H1 (cell line): ENCODE results near the gene PDE3A. TPM values are rescaled to one million over a fixed set of nuclear protein-coding genes. Genes with fewer than 3 reads are reported as not detected.
A peak's percentile ranks its signal among the peaks of the same experiment; 100 is the strongest.

Experiments used
- CTCF ChIA-PET: fragments of 300-600 bp; sonication (Branson Sonifier 250); formaldehyde crosslinking; loops from one replicate; lab custom pipeline; 2021; ENCODE audit not compliant: partially characterized antibody; lab: Charles Lee
- POLR2A ChIA-PET: fragments of 300-600 bp; sonication (Branson Sonifier 250); formaldehyde crosslinking; loops from one replicate; lab custom pipeline; 2021; ENCODE audit warnings: inconsistent platforms; ENCODE audit not compliant: partially characterized antibody; lab: Charles Lee
- DNase-seq, 2 experiments: peaks; one replicate each; pipeline versions ENCODE4 v3.0.0 to v3.0.0-alpha.2; 2010 to 2022; ENCODE audit warnings: low spot score in 2 of 2, low read depth in 1 of 2, mixed read lengths in 1 of 2
- FAIRE-seq: peaks from 2 replicates; lab custom pipeline; 2011; peaks lifted over from hg19 to GRCh38; lab: Jason Lieb, UNC
- H2AFZ ChIP-seq: 2 replicates; pipeline ENCODE4 v1.8.1; 2012; ENCODE audit warnings: low read length, inconsistent platforms
- H2AK5ac ChIP-seq: 2 replicates; pipeline ENCODE4 v1.6.1; 2013; ENCODE audit warnings: low read depth, low read length
- H2BK120ac ChIP-seq: replicated peaks from 2 replicates; pipeline ENCODE3; 2013; ENCODE audit warnings: low read depth, low read length, inconsistent platforms
- H2BK12ac ChIP-seq: 2 replicates; pipeline ENCODE4 v1.6.1; 2013; ENCODE audit warnings: low read depth, low read length
- H2BK15ac ChIP-seq: 2 replicates; pipeline ENCODE4 v1.6.1; 2013; ENCODE audit warnings: low read length
- H2BK20ac ChIP-seq: 2 replicates; pipeline ENCODE4 v1.6.1; 2013; ENCODE audit warnings: low read length
- H2BK5ac ChIP-seq: 2 replicates; pipeline ENCODE4 v1.6.1; 2013; ENCODE audit warnings: low read depth, low read length
- H3K14ac ChIP-seq: 2 replicates; pipeline ENCODE4 v1.6.1; 2013; ENCODE audit warnings: inconsistent platforms; ENCODE audit not compliant: insufficient read length
- H3K18ac ChIP-seq: 2 replicates; pipeline ENCODE4 v1.6.1; 2013; ENCODE audit warnings: low read length; ENCODE audit errors: extremely low read depth
- H3K23ac ChIP-seq: 2 replicates; pipeline ENCODE4 v1.6.1; 2013; ENCODE audit warnings: inconsistent platforms; ENCODE audit not compliant: insufficient read length
- H3K23me2 ChIP-seq: 2 replicates; pipeline ENCODE4 v1.6.1; 2013; ENCODE audit warnings: low read depth, low read length
- H3K27ac ChIP-seq: 2 replicates; pipeline ENCODE4 v1.6.1; 2011; ENCODE audit warnings: low read depth, low read length, inconsistent platforms
- H3K27me3 ChIP-seq, 4 experiments: replicated peaks in 1 of 4; 1 replicate in 1 of 4; 2 replicates in 3 of 4; pipeline versions ENCODE4 v1.6.1 to v1.8.1; 2011 to 2013; ENCODE audit warnings: low read length in 3 of 4, mild to moderate bottlenecking in 3 of 4, inconsistent platforms in 2 of 4, mixed read lengths in 2 of 4, moderate library complexity in 1 of 4; ENCODE audit not compliant: control insufficient read depth in 3 of 4, insufficient read depth in 3 of 4; ENCODE audit errors: extremely low read depth in 1 of 4
- H3K36me3 ChIP-seq, 4 experiments: 2 replicates each; pipeline versions ENCODE4 v1.6.1 to v1.8.1; 2011 to 2013; ENCODE audit warnings: mild to moderate bottlenecking in 4 of 4, low read length in 3 of 4, moderate library complexity in 2 of 4, control low read depth in 1 of 4, inconsistent platforms in 1 of 4; ENCODE audit not compliant: insufficient read depth in 4 of 4, control insufficient read depth in 2 of 4
- H3K4ac ChIP-seq: replicated peaks from 2 replicates; pipeline ENCODE3; 2013; ENCODE audit warnings: low read length, low read depth, mixed read lengths, inconsistent platforms; ENCODE audit not compliant: insufficient read length
- H3K4me1 ChIP-seq, 4 experiments: replicated peaks in 1 of 4; 1 replicate in 1 of 4; 2 replicates in 3 of 4; pipeline versions ENCODE4 v1.6.1 to v1.8.1; 2011 to 2013; ENCODE audit warnings: low read length in 3 of 4, inconsistent platforms in 2 of 4, mixed read lengths in 1 of 4; ENCODE audit not compliant: insufficient read depth in 4 of 4, control insufficient read depth in 3 of 4
- H3K4me2 ChIP-seq, 2 experiments: 2 replicates each; pipeline versions ENCODE4 v1.6.1 to v1.8.1; 2011 to 2013; ENCODE audit warnings: low read depth in 2 of 2, low read length in 2 of 2, control low read depth in 1 of 2, inconsistent platforms in 1 of 2, mild to moderate bottlenecking in 1 of 2; ENCODE audit not compliant: insufficient read depth in 1 of 2
- H3K4me3 ChIP-seq, 4 experiments: fragments of 200-600, 300-600 bp in 1 of 4; sonication (generic), shearing (Covaris generic), sonication (Bioruptor Twin) in 1 of 4; 2 replicates each; pipeline versions ENCODE4 v1.5.1 to v1.8.1; 2011 to 2016; ENCODE audit warnings: low read length in 4 of 4, low read depth in 3 of 4, control low read depth in 2 of 4, inconsistent platforms in 2 of 4, mild to moderate bottlenecking in 2 of 4, mixed read lengths in 1 of 4, moderate library complexity in 1 of 4; ENCODE audit not compliant: insufficient read depth in 2 of 4; ENCODE audit errors: extremely low read depth in 1 of 4
- H3K56ac ChIP-seq: replicated peaks from 2 replicates; pipeline ENCODE3; 2013; ENCODE audit warnings: low read depth, mild to moderate bottlenecking, mixed read lengths, low read length, inconsistent platforms; ENCODE audit not compliant: insufficient read length
- H3K79me1 ChIP-seq: 2 replicates; pipeline ENCODE4 v1.6.1; 2013; ENCODE audit warnings: low read depth, low read length, control low read depth
- H3K79me2 ChIP-seq, 2 experiments: 2 replicates each; pipeline versions ENCODE4 v1.6.1 to v1.8.1; 2012 to 2013; ENCODE audit warnings: low read length in 2 of 2, mild to moderate bottlenecking in 2 of 2, inconsistent platforms in 1 of 2; ENCODE audit not compliant: insufficient read depth in 2 of 2, control insufficient read depth in 1 of 2
- H3K9ac ChIP-seq, 4 experiments: replicated peaks in 1 of 4; 1 replicate in 1 of 4; 2 replicates in 3 of 4; pipeline versions ENCODE4 v1.6.1 to v1.8.1; 2011 to 2013; ENCODE audit warnings: low read depth in 3 of 4, low read length in 3 of 4, control low read depth in 2 of 4, mild to moderate bottlenecking in 2 of 4, moderate library complexity in 2 of 4, inconsistent platforms in 1 of 4; ENCODE audit errors: extremely low read depth in 1 of 4
- H3K9me3 ChIP-seq, 2 experiments: 2 replicates each; pipeline versions ENCODE4 v1.6.1 to v1.8.1; 2012 to 2013; ENCODE audit warnings: mild to moderate bottlenecking in 2 of 2, moderate library complexity in 2 of 2, control low read depth in 1 of 2, inconsistent platforms in 1 of 2, low read depth in 1 of 2, low read length in 1 of 2, mixed read lengths in 1 of 2; ENCODE audit not compliant: insufficient read depth in 2 of 2
- H4K20me1 ChIP-seq, 2 experiments: replicated peaks in 1 of 2; 2 replicates each; pipeline versions ENCODE3 to v1.8.1; 2011 to 2013; ENCODE audit warnings: inconsistent platforms in 2 of 2, low read length in 2 of 2, mild to moderate bottlenecking in 1 of 2; ENCODE audit not compliant: insufficient read depth in 2 of 2, control insufficient read depth in 1 of 2
- H4K5ac ChIP-seq: 2 replicates; pipeline ENCODE4 v1.6.1; 2013; ENCODE audit warnings: low read length, low read depth, mixed read lengths, inconsistent platforms; ENCODE audit not compliant: insufficient read length
- H4K8ac ChIP-seq: 2 replicates; pipeline ENCODE4 v1.8.0; 2013; ENCODE audit warnings: mild to moderate bottlenecking, moderate library complexity, low read length, inconsistent platforms; ENCODE audit not compliant: insufficient read depth; ENCODE audit errors: extremely low read depth
- H4K91ac ChIP-seq: replicated peaks from 2 replicates; pipeline ENCODE3; 2013; ENCODE audit warnings: low read length, mixed read lengths, inconsistent platforms; ENCODE audit not compliant: insufficient read length
- BACH1 ChIP-seq: IDR thresholded peaks from 2 replicates; pipeline ENCODE4 v1.6.1; 2012; ENCODE audit warnings: low read length, improper control_type of control experiment
- BRCA1 ChIP-seq: IDR thresholded peaks from 2 replicates; pipeline ENCODE4 v1.6.1; 2012; ENCODE audit warnings: low read depth, low read length, improper control_type of control experiment
- CHD1 ChIP-seq: IDR thresholded peaks from 2 replicates; pipeline ENCODE4 v1.6.1; 2012; ENCODE audit warnings: low read depth, low read length, improper control_type of control experiment
- EP300 ChIP-seq, 2 experiments: IDR thresholded peaks; 1 replicate in 1 of 2; 2 replicates in 1 of 2; pipeline ENCODE4 v1.6.1; 2011 to 2012; ENCODE audit warnings: low read depth in 2 of 2, low read length in 2 of 2, mild to moderate bottlenecking in 2 of 2, borderline replicate concordance in 1 of 2, inconsistent platforms in 1 of 2, moderate library complexity in 1 of 2
- RAD21 ChIP-seq, 2 experiments: IDR thresholded peaks in 1 of 2; conservative IDR thresholded peaks in 1 of 2; 2 replicates each; pipeline ENCODE4 v1.6.1; 2011; ENCODE audit warnings: low read depth in 2 of 2, low read length in 2 of 2, improper control_type of control experiment in 1 of 2, inconsistent platforms in 1 of 2, mild to moderate bottlenecking in 1 of 2, moderate library complexity in 1 of 2
- SRF ChIP-seq: IDR thresholded peaks from 2 replicates; pipeline ENCODE4 v1.6.1; 2011; ENCODE audit warnings: mild to moderate bottlenecking, low read depth, low read length, moderate library complexity
- WGBS, 2 experiments: shearing (Covaris generic) in 1 of 2; methylation state at CpG; one replicate each; pipeline versions ENCODE4 v1.1.6 to v1.1.7; 2013 to 2015; ENCODE audit warnings: low lambda C conversion rate in 2 of 2, mixed read lengths in 2 of 2, inconsistent platforms in 1 of 2, low coverage in 1 of 2, missing lambda C conversion rate in 1 of 2; ENCODE audit not compliant: insufficient replicate concordance in 2 of 2, insufficient coverage in 1 of 2, insufficient read length in 1 of 2; ENCODE audit errors: extremely low coverage in 1 of 2, missing lambda C conversion rate in 1 of 2; 5-methylcytosine and 5-hydroxymethylcytosine counted together
- polyA plus RNA-seq, 7 experiments: library from polyadenylated mRNA; depleted of rRNA in 3 of 7; stranded (reverse) in 5 of 7; unstranded in 2 of 7; fragments of >200 nt in 5 of 7; fragments of 200-250 nt in 2 of 7; gene quantifications; 1 replicate in 5 of 7; 2 replicates in 1 of 7; 4 replicates in 1 of 7; pipeline versions ENCODE4 v1.2.1 to v1.2.3, GENCODE V29; 2011 to 2013; ENCODE audit warnings: missing spikeins in 2 of 7, mixed read lengths in 2 of 7
- total RNA-seq: library from RNA; stranded (reverse); fragmentation: NEBNext Ultra II Directional; extraction: Animal tissue kit (Norgen Biotek cat#: 25700); gene quantifications from 2 replicates; pipeline ENCODE4 v1.2.1, GENCODE V29; 2021

Gene PDE3A
- total and polyA plus RNA-seq, 2 of the 8 experiments (the other 6 are each of a cell fraction or from before 2014, with no cell fraction given) = 1.4 to 3.4 TPM

- Histone ChIP-seq H3K23me2 (no peaks in the 10 kb centered on the region), H4K91ac (no peak overlapping the region), H2BK20ac (no peak overlapping the region; the same call in 1 of the 2 replicates), H3K4me1 (peaks cover 0 to 8% (median 3%) of the 10 kb centered on the region in 4 experiments; a peak in 4 of 7 replicates), H3K4me3 (no peak overlapping the region), H3K79me1 (no peaks in the 10 kb centered on the region), H3K79me2 (no peaks in the 10 kb centered on the region), H3K23ac (no peak overlapping the region), H3K27me3 (no peaks in the 10 kb centered on the region), H3K18ac (no peak overlapping the region), H2AK5ac (no peak overlapping the region), H2BK12ac (no peak overlapping the region), H3K9ac (no peak overlapping the region), H3K4me2 (no peak overlapping the region), H2BK15ac (no peak overlapping the region), H3K9me3 (no peaks in the 10 kb centered on the region), H3K36me3 (no peaks in the 10 kb centered on the region), H2BK120ac (no peak overlapping the region), H4K5ac (no peak overlapping the region), H2BK5ac (no peak overlapping the region), H3K27ac (no peak overlapping the region), H4K8ac (no peak overlapping the region), H3K4ac (no peak overlapping the region), H2AFZ (0 out of 2 replicates have a peak overlapping the region, but pooled peaks have one; percentile 1), H4K20me1 (no peaks in the 10 kb centered on the region), H3K56ac (no peak overlapping the region), H3K14ac (no peak overlapping the region)
- DNase-seq = no peak
- 85% methylated on average over 6 of the region's 6 CpGs; no CpG with 5 or more reads in 1 of the 2 experiments for WGBS, 2 experiments
- no peak for FAIRE-seq
- ChIA-PET POLR2A (no interaction called here), CTCF (no interaction called here)
- no peak for TF ChIP-seq BRCA1
- no peak for TF ChIP-seq CHD1
- no peak for TF ChIP-seq BACH1
- no peak for TF ChIP-seq EP300 (IDR thresholded peaks at IDR 0.05; ENCODE audit: borderline replicate concordance in 1 of 2, low read depth in 2 of 2, low read length in 2 of 2)
- TF ChIP-seq RAD21 (IDR thresholded peaks at IDR 0.05 in 1 of 2, conservative IDR thresholded peaks at IDR 0.05 in 1 of 2; ENCODE audit: low read depth in 2 of 2, low read length in 2 of 2) = no peak
- TF ChIP-seq SRF = no peak
Measured at GRCh38 chr12:20404576-20405346, 36.4 kb downstream of the PDE3A start.
